Thymus (tissue), 11 donors: ENCODE results near the gene TOP2A. TPM values are rescaled to one million over a fixed set of nuclear protein-coding genes. Genes with fewer than 3 reads are reported as not detected.

Experiments used
- DNase-seq, 9 donors: peaks; one replicate each; pipeline ENCODE4 v3.0.0-alpha.2; 2013; ENCODE audit warnings: low spot score in 9 of 9, low read depth in 6 of 9, missing footprints in 1 of 9
- H3K27ac ChIP-seq, 2 donors: one replicate each; pipeline ENCODE4 v1.5.1; 2013; ENCODE audit warnings: control low read depth in 1 of 2, low read depth in 1 of 2, low read length in 1 of 2, mild to moderate bottlenecking in 1 of 2, moderate library complexity in 1 of 2
- H3K27me3 ChIP-seq, 2 donors: one replicate each; pipeline ENCODE4 v1.5.1; 2013; ENCODE audit warnings: low read length in 1 of 2; ENCODE audit not compliant: control insufficient read depth in 2 of 2, insufficient read depth in 1 of 2
- H3K36me3 ChIP-seq, 2 donors: one replicate each; pipeline ENCODE4 v1.5.1; 2013; ENCODE audit warnings: low read length in 1 of 2, mild to moderate bottlenecking in 1 of 2, moderate library complexity in 1 of 2; ENCODE audit not compliant: control insufficient read depth in 2 of 2, insufficient read depth in 2 of 2
- H3K4me1 ChIP-seq, 2 donors: one replicate each; pipeline ENCODE4 v1.5.1; 2013; ENCODE audit warnings: low read length in 2 of 2; ENCODE audit not compliant: control insufficient read depth in 2 of 2, insufficient read depth in 2 of 2
- H3K4me3 ChIP-seq, 2 donors: one replicate each; pipeline ENCODE4 v1.5.1; 2013; ENCODE audit warnings: low read length in 2 of 2, control low read depth in 1 of 2, mild to moderate bottlenecking in 1 of 2
- H3K9me3 ChIP-seq, 2 donors: one replicate each; pipeline ENCODE4 v1.5.1; 2013; ENCODE audit warnings: low read length in 1 of 2, mild to moderate bottlenecking in 1 of 2; ENCODE audit not compliant: control insufficient read depth in 2 of 2, insufficient read depth in 1 of 2
- WGBS: extraction: QIAGEN DNeasy Blood & Tissue Kit; methylation state at CpG from one replicate; pipeline ENCODE4 v1.1.7; 2013; 5-methylcytosine and 5-hydroxymethylcytosine counted together
- polyA plus RNA-seq: library from polyadenylated mRNA; stranded (reverse); fragments of 200-250 nt; gene quantifications from one replicate; pipeline ENCODE4 v1.2.3, GENCODE V29; 2013
- total RNA-seq: library from RNA; stranded (reverse); fragments of 120-200 nt; gene quantifications from one replicate; pipeline ENCODE4 v1.2.4, GENCODE V29; 2013
- donor health status: healthy.

The TOP2A gene
- total and polyA plus RNA-seq, 2 donors, result 21.6 to 187 TPM

DNA sequence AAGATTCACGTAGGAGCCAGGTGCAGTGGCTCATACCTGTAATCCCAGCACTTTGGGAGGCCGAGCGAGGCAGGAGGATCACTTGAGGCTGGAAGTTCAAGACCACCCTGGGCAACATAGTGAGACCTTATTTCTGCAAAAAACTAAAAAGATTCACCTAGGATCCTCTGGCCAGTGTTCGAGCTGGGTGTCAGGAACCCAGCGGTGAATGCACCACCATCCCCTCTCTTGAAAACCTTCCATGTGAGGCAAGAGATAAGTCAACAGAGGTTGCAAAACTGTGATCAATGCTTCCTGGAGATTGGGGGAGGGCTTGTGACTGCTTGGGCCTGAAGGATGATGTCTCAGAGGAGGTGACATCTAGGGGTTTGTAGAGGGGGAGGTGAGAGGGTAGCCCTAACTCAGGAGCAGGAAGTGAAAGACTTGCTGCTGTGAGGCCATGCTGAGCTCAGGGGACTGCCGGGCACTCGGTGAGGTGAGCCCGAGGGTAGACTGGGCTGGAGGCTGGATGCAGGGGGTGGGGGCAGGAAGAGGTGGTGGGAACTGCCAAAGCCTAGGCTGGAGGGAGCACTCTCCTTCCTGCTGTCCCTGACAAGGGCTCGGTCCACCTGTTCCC, 64.8 kb downstream of the TOP2A start:
- 91% methylated on average over 9 of the region's 9 CpGs for WGBS
- H3K36me3 ChIP-seq, result peaks cover 16 to 28% of the 10 kb centered on the region in 2 donors

DNA sequence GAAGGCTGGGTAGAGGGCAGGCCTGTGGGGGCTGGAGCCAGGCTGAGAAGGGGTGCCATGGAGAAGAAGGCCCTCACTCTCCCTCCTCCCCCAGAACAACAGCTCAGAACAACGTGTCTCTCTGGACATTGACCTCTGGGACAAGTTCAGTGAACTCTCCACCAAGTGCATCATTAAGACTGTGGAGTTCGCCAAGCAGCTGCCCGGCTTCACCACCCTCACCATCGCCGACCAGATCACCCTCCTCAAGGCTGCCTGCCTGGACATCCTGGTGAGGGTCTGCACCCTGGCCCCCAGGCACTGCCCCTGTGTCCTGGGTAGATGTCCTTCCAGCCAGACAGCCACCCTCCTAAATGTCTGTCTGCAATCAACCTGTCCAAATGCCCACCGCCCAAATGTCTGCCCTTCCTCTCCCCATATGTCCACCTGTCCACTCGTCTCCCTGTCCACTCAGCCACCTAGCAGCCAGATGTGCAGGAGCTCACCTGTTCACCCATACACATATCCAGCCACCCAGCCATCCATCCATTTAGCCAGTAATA, 65.4 kb downstream of the TOP2A start:
- peaks cover 0 to 68% of the 10 kb centered on the region in 2 donors for H3K4me1 ChIP-seq
- H3K27ac ChIP-seq, result no peak overlapping the region
- DNase-seq, result no peak
- 96% methylated on average over 7 of the region's 7 CpGs for WGBS
- no peaks in the 10 kb centered on the region for H3K9me3 ChIP-seq
- H3K36me3 ChIP-seq, result peaks cover 16 to 28% of the 10 kb centered on the region in 2 donors
- H3K27me3 ChIP-seq, result no peaks in the 10 kb centered on the region
- no peak overlapping the region for H3K4me3 ChIP-seq

More for the DNA sequence above, 64.8 kb downstream of the TOP2A start:
- Histone ChIP-seq H3K27me3 (no peaks in the 10 kb centered on the region), H3K27ac (no peak overlapping the region), H3K9me3 (no peaks in the 10 kb centered on the region), H3K4me3 (no peak overlapping the region), H3K4me1 (peaks cover 0 to 68% of the 10 kb centered on the region in 2 donors)
- DNase-seq, result no peak

DNA sequence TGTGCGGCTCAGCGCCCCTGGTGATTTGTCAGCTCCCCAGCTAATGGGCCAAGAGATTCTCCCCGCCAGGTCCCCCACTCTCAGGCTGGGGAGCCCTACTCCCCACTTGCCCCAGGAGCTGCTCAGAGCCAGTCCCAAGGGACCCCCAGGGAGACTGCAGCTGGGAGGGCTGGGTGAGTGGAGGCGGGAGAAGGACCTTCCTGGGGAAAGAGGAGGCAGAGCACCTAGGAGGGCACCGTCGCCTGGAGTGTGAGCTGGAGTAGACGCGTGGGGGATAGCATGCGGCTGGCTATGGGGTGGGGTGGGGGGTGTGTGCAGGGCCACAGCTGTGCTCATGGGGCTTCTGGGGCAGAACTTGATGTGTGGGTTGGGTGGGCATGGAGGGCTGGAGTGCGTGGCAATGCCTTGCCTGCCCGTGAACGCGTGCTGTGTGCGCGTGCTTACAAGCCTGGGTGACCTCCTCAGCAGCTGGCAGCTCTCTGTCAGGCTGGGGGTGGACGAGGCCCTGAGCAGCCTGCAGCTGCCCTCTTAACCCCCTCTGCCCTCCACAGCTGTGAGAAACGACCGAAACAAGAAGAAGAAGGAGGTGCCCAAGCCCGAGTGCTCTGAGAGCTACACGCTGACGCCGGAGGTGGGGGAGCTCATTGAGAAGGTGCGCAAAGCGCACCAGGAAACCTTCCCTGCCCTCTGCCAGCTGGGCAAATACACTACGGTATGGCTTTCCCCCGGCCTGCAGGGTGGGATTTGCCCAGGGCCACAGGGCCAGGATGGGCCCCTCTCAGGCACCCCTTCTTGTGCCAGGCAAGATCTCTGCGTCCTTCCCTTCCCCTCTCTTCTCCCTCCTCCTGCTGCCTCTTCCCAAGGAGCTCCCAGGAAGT, 66.1 kb downstream of the TOP2A start:
- Histone ChIP-seq H3K4me3 (no peak overlapping the region), H3K27me3 (no peaks in the 10 kb centered on the region), H3K4me1 (peaks cover 0 to 71% of the 10 kb centered on the region in 2 donors), H3K36me3 (peaks cover 16 to 28% of the 10 kb centered on the region in 2 donors), H3K27ac (peak overlapping the region in 1 of 2 donors; percentile 51), H3K9me3 (no peaks in the 10 kb centered on the region)
- no peak for DNase-seq
- 94% methylated on average over 27 of the region's 27 CpGs for WGBS

DNA sequence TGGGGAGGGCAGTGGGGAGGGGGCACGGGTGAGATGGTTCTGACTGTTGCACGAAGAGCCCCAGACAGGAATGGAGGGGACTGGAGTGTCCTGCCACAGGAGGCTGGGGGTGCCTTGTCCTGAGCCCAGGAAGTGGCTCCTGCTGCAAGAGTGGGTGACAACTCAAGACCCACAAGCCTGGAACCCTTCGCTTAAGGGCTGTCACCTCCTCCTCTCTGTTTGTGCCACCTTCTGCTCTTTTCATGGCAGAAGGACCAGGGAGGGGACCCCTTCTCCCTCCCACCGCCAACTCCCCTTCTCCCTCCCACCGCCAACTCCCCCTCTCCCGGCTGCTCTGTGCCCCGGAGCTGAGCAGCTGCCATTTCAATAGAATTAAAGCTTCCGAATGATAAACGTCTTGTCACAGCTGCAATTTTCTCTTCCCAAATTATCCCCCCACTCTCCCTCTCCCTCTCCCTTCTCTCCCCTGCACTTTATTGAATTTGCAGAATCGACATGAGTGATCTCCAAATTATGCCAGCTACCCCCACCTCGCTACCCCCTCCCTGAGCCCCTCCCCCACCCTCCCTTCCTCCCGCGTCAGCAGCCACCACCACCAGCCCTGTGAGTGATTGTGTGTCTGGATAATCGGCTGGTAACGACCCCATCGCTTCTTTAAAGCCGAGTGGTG, 66.9 kb downstream of the TOP2A start:
- H3K9me3 ChIP-seq, result no peaks in the 10 kb centered on the region
- H3K4me1 ChIP-seq, result peaks cover 4 to 79% of the 10 kb centered on the region in 2 donors
- no peaks in the 10 kb centered on the region for H3K27me3 ChIP-seq
- peaks cover 16 to 25% of the 10 kb centered on the region in 2 donors for H3K36me3 ChIP-seq
- no peak for DNase-seq
- peak overlapping the region in 1 of 2 donors; percentile 51 for H3K27ac ChIP-seq
- H3K4me3 ChIP-seq, result no peak overlapping the region
- WGBS, result 93% methylated on average over 17 of the region's 17 CpGs

DNA sequence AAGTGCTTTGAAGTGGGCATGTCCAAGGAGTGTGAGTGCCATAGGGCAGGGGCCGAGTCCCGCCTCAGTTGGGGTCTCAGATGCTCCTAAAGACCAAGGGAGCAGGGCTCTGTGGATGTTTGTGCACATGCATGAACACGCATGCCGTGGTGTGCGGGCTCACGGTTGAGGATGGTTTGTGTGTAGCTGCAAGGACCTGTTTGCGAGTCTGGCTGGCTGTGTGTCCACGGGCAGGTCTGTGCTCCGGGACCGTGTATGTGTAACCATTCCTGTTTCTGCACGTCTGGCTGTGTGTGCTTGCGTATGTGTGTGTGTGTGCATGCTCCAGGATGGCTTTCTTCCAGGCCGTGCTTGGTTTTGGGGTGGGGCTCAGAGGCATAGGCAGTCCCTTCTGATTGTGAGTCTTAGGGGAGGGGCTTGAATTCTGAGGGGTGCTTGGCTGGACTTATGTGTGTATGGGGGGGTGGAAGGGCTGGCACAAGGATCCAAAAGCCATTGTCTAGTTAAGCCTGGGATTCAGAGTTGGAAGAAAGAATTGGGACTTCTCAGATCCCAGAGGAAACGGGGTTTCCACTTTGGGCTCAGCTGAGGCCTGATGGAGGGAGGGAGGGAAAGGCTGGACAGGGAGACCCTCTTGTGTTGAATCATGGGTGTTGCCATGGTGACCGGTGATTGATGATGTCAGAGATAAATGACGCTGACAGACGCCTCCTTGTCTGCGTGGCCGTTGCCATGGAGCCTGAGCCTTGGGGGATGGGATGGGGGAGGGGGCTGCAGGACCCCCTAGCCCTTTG, 67.6 kb downstream of the TOP2A start:
- Histone ChIP-seq H3K9me3 (no peaks in the 10 kb centered on the region), H3K27ac (no peak overlapping the region), H3K36me3 (peaks cover 12 to 21% of the 10 kb centered on the region in 2 donors), H3K27me3 (peaks cover 0 to 7% of the 10 kb centered on the region in 2 donors), H3K4me3 (no peak overlapping the region), H3K4me1 (peaks cover 12 to 83% of the 10 kb centered on the region in 2 donors)
- WGBS, result 92% methylated on average over 19 of the region's 19 CpGs
- no peak for DNase-seq

DNA sequence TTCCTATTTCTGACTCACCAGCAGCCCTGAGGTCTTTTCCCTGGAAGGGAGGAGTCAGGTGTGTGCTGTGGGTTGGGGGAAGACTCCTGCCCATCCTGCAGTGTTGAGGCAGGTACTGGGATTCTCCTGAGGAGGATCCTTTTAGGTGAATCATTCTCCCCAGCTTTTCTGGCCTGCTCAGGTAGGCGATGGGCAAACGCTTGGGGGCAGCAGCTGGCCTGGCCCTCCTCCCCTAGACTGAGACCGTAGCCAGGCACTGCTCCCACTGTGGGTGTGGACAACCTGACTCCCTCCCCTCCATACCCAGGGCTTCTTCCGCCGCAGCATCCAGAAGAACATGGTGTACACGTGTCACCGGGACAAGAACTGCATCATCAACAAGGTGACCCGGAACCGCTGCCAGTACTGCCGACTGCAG, 68.2 kb downstream of the TOP2A start:
- Histone ChIP-seq H3K27ac (no peak overlapping the region), H3K36me3 (peaks cover 12 to 18% of the 10 kb centered on the region in 2 donors), H3K4me3 (no peak overlapping the region), H3K9me3 (no peaks in the 10 kb centered on the region), H3K4me1 (peaks cover 18 to 84% of the 10 kb centered on the region in 2 donors), H3K27me3 (peaks cover 0 to 13% of the 10 kb centered on the region in 2 donors)
- WGBS, result 93% methylated on average over 10 of the region's 10 CpGs
- DNase-seq, result no peak

DNA sequence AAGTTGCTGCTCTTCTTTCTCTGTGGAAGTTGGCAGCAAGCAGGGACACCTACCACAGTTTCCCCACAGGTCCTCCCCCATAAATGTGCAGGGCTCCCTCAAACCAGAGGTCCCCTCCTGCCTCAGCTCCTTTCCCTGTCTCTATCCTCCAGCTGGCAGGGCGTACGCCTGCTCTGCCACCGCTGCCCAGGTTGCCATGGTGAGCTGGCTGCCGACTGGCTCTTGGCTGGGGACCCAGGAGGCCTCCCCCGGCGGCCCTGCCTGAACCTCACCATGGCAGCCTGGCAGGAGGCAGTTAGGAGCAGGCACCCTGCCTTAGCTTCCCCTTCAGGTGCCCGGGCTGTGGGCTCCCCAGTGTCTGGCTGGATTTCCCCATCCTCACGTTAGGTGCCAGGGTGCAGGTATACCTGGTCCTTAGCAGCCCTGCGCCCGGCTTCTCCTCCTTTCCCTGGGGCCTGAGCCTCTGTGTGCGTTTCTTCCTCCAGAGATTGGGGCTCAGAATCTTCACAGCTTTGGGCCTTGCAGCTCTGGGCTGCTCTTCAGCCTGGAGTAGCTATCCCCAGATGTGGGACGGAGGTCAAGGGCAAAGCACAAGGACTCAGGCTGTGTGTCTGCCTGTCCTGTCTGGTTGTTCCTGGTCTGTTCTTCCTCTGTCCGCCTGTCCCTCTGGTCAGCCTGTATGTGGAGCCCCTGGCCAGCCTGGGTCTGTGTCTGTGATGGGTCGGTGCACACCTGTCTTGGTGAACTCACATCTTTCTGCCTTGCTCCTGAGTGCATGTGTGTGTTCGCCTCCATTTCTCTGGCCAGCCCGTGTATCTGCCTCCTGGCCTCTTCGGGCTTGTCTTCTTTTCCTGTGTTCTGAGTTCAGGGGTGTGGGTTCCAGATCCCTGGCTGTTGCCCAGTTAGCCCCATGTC, 68.9 kb downstream of the TOP2A start:
- H3K9me3 ChIP-seq, result no peaks in the 10 kb centered on the region
- WGBS, result 65% methylated on average over 17 of the region's 17 CpGs
- H3K4me1 ChIP-seq, result peaks cover 20 to 91% of the 10 kb centered on the region in 2 donors
- no peak overlapping the region for H3K4me3 ChIP-seq
- peaks cover 12 to 16% of the 10 kb centered on the region in 2 donors for H3K36me3 ChIP-seq
- peaks cover 2 to 19% of the 10 kb centered on the region in 2 donors for H3K27me3 ChIP-seq
- peak overlapping the region in 1 of 2 donors; percentile 21 for H3K27ac ChIP-seq
- DNase-seq, result peak in 1 of 9 donors; percentile 26
